Muscle layer of duodenum (tissue), 2 donors: ENCODE data around the gene SNIP1.
A peak's percentile ranks its signal among the peaks of the same experiment; 100 is the strongest.

Source experiments
- H3K27ac ChIP-seq: one replicate; pipeline ENCODE4 v1.7.0; 2013; ENCODE audit warnings: mild to moderate bottlenecking, low read length
- H3K27me3 ChIP-seq: one replicate; pipeline ENCODE4 v1.7.0; 2013; ENCODE audit warnings: low read depth, mild to moderate bottlenecking, control low read depth, low read length
- H3K36me3 ChIP-seq, 2 donors: one replicate each; pipeline ENCODE4 v1.7.0; 2013; ENCODE audit warnings: low read length in 2 of 2, control low read depth in 1 of 2, mild to moderate bottlenecking in 1 of 2; ENCODE audit not compliant: insufficient read depth in 2 of 2, control insufficient read depth in 1 of 2
- H3K4me1 ChIP-seq, 2 donors: one replicate each; pipeline ENCODE4 v1.7.0; 2013; ENCODE audit warnings: low read length in 2 of 2, mild to moderate bottlenecking in 2 of 2, control low read depth in 1 of 2, moderate library complexity in 1 of 2; ENCODE audit not compliant: insufficient read depth in 2 of 2, control insufficient read depth in 1 of 2
- H3K4me3 ChIP-seq, 2 donors: one replicate each; pipeline ENCODE4 v1.7.0; 2013; ENCODE audit warnings: low read length in 2 of 2, low read depth in 1 of 2, mild to moderate bottlenecking in 1 of 2
- H3K9me3 ChIP-seq, 2 donors: one replicate each; pipeline ENCODE4 v1.7.0; 2013; ENCODE audit warnings: low read length in 2 of 2, control low read depth in 1 of 2, mild to moderate bottlenecking in 1 of 2; ENCODE audit not compliant: control insufficient read depth in 1 of 2
- donor health status: healthy.

SNIP1 gene

GRCh38 chr1:37502104-37502503 is 52.0 kb downstream of the SNIP1 start:
- Histone ChIP-seq H3K4me1 (peaks cover 0 to 9% of the 10 kb centered on the region in 2 donors), H3K9me3 (no peaks in the 10 kb centered on the region), H3K4me3 (no peak overlapping the region), H3K27me3 (no peaks in the 10 kb centered on the region), H3K36me3 (peaks cover 14 to 32% of the 10 kb centered on the region in 2 donors), H3K27ac (no peak overlapping the region)

- Histone ChIP-seq H3K27ac (no peak overlapping the region), H3K4me3 (no peak overlapping the region), H3K36me3 (peaks cover 14 to 28% of the 10 kb centered on the region in 2 donors), H3K9me3 (no peaks in the 10 kb centered on the region), H3K4me1 (peaks cover 0 to 9% of the 10 kb centered on the region in 2 donors), H3K27me3 (no peaks in the 10 kb centered on the region)
These were observed 52.4 kb downstream of the SNIP1 start for GRCh38 chr1:37501661-37502060.

GRCh38 chr1:37498872-37499617 is 55.0 kb downstream of the SNIP1 start:
- Histone ChIP-seq H3K4me3 (no peak overlapping the region), H3K27me3 (no peaks in the 10 kb centered on the region), H3K27ac (peak overlapping the region; percentile 39), H3K4me1 (peaks cover 0 to 9% of the 10 kb centered on the region in 2 donors), H3K9me3 (no peaks in the 10 kb centered on the region), H3K36me3 (peaks cover 15 to 23% of the 10 kb centered on the region in 2 donors)

- no peaks in the 10 kb centered on the region for H3K9me3 ChIP-seq
- peaks cover 25 to 26% of the 10 kb centered on the region in 2 donors for H3K36me3 ChIP-seq
- H3K4me1 ChIP-seq = peaks cover 0 to 9% of the 10 kb centered on the region in 2 donors
- H3K27me3 ChIP-seq = no peaks in the 10 kb centered on the region
- no peak overlapping the region for H3K27ac ChIP-seq
- H3K4me3 ChIP-seq = no peak overlapping the region
These were observed 56.3 kb downstream of the SNIP1 start for GRCh38 chr1:37497832-37498231.

GRCh38 chr1:37495875-37496274 is 58.2 kb downstream of the SNIP1 start:
- peaks cover 21% of the 10 kb centered on the region in 2 donors for H3K36me3 ChIP-seq

GRCh38 chr1:37493336-37494098 is 60.6 kb downstream of the SNIP1 start:
- Histone ChIP-seq H3K27ac (no peak overlapping the region), H3K27me3 (no peaks in the 10 kb centered on the region), H3K9me3 (no peaks in the 10 kb centered on the region), H3K36me3 (peaks cover 21 to 30% of the 10 kb centered on the region in 2 donors), H3K4me3 (no peak overlapping the region), H3K4me1 (no peaks in the 10 kb centered on the region)

More at GRCh38 chr1:37495875-37496274, 58.2 kb downstream of the SNIP1 start:
- Histone ChIP-seq H3K4me1 (peaks cover 0 to 9% of the 10 kb centered on the region in 2 donors), H3K27me3 (no peaks in the 10 kb centered on the region), H3K27ac (no peak overlapping the region), H3K9me3 (no peaks in the 10 kb centered on the region), H3K4me3 (no peak overlapping the region)

- Histone ChIP-seq H3K27ac (no peak overlapping the region), H3K9me3 (no peaks in the 10 kb centered on the region), H3K4me1 (peaks cover 15 to 30% of the 10 kb centered on the region in 2 donors), H3K4me3 (no peak overlapping the region), H3K36me3 (peaks cover 13 to 53% of the 10 kb centered on the region in 2 donors), H3K27me3 (no peaks in the 10 kb centered on the region)
These were observed 66.5 kb downstream of the SNIP1 start for GRCh38 chr1:37487619-37487984.

GRCh38 chr1:37486680-37487618 is 67.1 kb downstream of the SNIP1 start:
- peaks cover 17 to 58% of the 10 kb centered on the region in 2 donors for H3K36me3 ChIP-seq
- no peaks in the 10 kb centered on the region for H3K27me3 ChIP-seq
- H3K9me3 ChIP-seq = no peaks in the 10 kb centered on the region
- no peak overlapping the region for H3K4me3 ChIP-seq
- peak overlapping the region; percentile 79 for H3K27ac ChIP-seq
- peaks cover 15 to 30% of the 10 kb centered on the region in 2 donors for H3K4me1 ChIP-seq

GRCh38 chr1:37485902-37486679 is 68.0 kb downstream of the SNIP1 start:
- Histone ChIP-seq H3K27ac (peak overlapping the region; percentile 84), H3K4me1 (peaks cover 15 to 30% of the 10 kb centered on the region in 2 donors), H3K27me3 (no peaks in the 10 kb centered on the region), H3K36me3 (peaks cover 26 to 64% of the 10 kb centered on the region in 2 donors), H3K4me3 (no peak overlapping the region), H3K9me3 (no peaks in the 10 kb centered on the region)
